Transverse colon (tissue), 4 donors: ENCODE measurements around the gene SLC26A9.

Source experiments
- CTCF ChIP-seq, 5 experiments: fragments of 200-600 bp in 3 of 5; fragments of 450-650 bp in 2 of 5; sonication (generic) in 3 of 5; IDR thresholded peaks; 1 replicate in 2 of 5; 2 replicates in 3 of 5; pipeline ENCODE4 v1.5.1; 2016 to 2017; ENCODE audit warnings: antibody characterized with exemption in 5 of 5, inconsistent platforms in 3 of 5, mild to moderate bottlenecking in 2 of 5, moderate library complexity in 1 of 5
- EP300 ChIP-seq: sonication (generic); formaldehyde crosslinking; IDR thresholded peaks from one replicate; pipeline ENCODE4 v1.6.1; 2017; ENCODE audit warnings: antibody characterized with exemption, low read depth
- POLR2AphosphoS5 ChIP-seq, 3 donors: sonication (generic); formaldehyde crosslinking; IDR thresholded peaks; one replicate each; pipeline ENCODE4 v1.6.1; 2016; ENCODE audit warnings: antibody characterized with exemption in 3 of 3

- TF ChIP-seq CTCF (IDR thresholded peaks at IDR 0.05) (no peak), EP300 (no peak), POLR2AphosphoS5 (IDR thresholded peaks at IDR 0.05) (no peak)
Observed at GRCh38 chr1:205940710-205941109, 2.5 kb downstream of the SLC26A9 start.
